ENCODE results near the gene TCEANC.
"Not testable (repeated sequence)": the region's sequence is repeated elsewhere in the genome, so short reads cannot be mapped to it uniquely, and the experiment has no call there.

The TCEANC gene

DNA sequence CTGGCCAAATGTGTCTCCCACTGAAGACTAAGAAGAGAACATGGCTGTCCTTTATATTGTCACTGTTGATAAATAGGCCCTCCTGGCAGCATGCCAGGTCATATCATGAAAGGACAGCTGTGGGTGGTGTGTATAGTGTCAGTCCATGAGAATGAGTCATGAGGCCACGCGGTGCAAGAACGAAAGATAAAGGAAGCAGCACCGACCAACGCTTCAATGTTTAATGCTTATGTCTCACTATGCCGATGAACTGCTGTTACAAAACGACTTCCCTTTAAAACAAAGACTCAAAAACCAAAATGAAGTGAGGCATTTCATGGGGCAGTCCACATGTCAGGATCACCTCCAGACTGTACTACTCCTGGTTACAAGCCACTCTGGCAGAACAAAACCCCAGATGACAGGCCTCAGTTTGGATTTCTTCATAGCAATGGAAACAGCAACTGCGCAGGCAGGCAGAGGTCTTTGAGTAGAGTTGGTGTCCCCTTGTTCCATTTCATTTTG lies 5.2 kb upstream of the TCEANC start:
- H3K36me3 ChIP-seq (ENCODE audit: insufficient read depth, low read length): no peaks in the 10 kb centered on the region
- no peak overlapping the region for H3K9ac ChIP-seq (ENCODE audit: low read depth, low read length)
- H3K4me1 ChIP-seq (ENCODE audit: insufficient read depth, low read length): no peaks in the 10 kb centered on the region; the same call in 1 of the 2 replicates
- no peaks in the 10 kb centered on the region for H3K9me3 ChIP-seq (ENCODE audit: control insufficient read depth, insufficient read depth, low read length)

DNA sequence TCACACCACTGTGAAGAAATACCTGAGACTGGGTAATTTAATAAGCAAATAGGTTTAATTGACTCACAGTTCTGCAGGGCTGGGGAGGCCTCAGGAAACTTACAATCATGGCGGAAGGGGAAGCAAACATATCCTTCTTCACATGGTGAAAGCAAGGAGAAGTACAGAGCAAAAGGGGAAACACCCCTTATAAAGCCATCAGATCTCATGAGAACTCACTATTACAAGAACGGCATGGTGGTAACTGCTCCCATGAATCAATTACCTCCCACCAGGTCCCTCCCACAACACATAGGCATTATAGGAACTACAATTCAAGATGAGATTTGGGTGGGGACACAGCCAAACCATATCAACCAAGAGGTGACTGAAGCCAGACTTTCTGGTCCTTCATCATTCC lies 4.6 kb upstream of the TCEANC start:
- H3K9me3 ChIP-seq (ENCODE audit: control insufficient read depth, insufficient read depth, low read length); H3K36me3 ChIP-seq (ENCODE audit: insufficient read depth, low read length); H3K9ac ChIP-seq (ENCODE audit: low read depth, low read length); H3K4me1 ChIP-seq (ENCODE audit: insufficient read depth, low read length): not testable (repeated sequence)

DNA sequence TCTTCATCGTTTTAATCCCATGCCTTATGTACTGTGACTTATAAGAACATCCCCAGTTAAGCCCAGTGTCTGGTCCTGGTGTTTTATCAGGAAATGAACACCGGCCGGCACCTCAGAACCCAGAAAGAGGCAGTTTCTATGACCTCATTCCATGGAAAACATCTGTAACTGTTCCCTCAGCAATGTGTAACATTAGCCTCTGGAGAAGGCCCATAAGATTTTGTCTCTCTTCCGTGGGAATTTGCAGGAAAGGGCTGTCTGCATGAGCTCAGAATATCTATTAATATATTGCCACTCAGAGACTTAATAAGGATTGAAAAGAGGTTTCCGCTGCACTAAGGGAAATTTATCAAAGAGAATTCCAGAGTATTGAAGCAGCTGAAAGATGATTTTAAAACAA lies 3.1 kb upstream of the TCEANC start:
- Histone ChIP-seq H3K9ac (ENCODE audit: low read depth, low read length) (no peak overlapping the region), H3K4me1 (ENCODE audit: insufficient read depth, low read length) (no peaks in the 10 kb centered on the region; the same call in 1 of the 2 replicates), H3K9me3 (ENCODE audit: control insufficient read depth, insufficient read depth, low read length) (no peaks in the 10 kb centered on the region), H3K36me3 (ENCODE audit: insufficient read depth, low read length) (no peaks in the 10 kb centered on the region)

DNA sequence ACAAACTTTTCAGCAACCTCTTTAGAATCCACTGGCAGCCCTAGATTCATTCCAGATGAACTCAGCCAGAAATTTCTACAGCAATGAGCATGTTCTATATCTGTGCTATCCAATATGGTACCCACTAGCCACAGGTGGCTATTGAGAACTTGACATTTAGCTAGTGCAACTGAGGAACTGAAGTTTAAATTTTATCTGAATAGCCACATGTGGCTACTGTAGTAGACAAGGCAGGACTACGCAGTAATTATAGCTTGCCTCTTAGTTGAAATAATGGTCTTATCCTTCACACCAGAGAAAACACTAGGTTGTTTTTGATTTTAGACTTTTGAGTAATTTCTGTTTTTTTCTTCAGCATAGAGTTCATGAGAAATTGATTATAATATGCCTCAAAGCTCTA lies 2.6 kb upstream of the TCEANC start:
- Histone ChIP-seq H3K4me1 (ENCODE audit: insufficient read depth, low read length) (no peaks in the 10 kb centered on the region; the same call in 1 of the 2 replicates), H3K9me3 (ENCODE audit: control insufficient read depth, insufficient read depth, low read length) (no peaks in the 10 kb centered on the region), H3K9ac (ENCODE audit: low read depth, low read length) (no peak overlapping the region), H3K36me3 (ENCODE audit: insufficient read depth, low read length) (no peaks in the 10 kb centered on the region)

DNA sequence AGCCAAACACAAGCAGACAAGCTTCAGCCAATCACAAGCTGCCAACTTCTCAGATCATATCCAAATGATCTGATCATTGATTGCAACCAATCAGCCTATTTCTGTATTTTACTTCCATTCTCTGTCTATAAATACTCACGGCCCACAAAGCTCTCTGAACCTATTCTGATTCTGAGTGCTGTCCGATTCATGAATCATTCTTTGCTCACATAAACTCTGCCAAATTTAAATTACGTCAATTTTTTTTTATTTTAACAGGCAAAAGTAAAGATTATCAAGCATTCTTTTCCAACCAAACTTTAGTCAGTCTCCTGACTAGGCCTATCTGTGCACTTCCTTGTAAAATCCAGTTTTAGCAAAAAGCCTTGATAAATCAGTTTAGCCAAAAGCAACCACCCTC lies 1.8 kb upstream of the TCEANC start:
- Histone ChIP-seq H3K9me3 (ENCODE audit: control insufficient read depth, insufficient read depth, low read length) (no peaks in the 10 kb centered on the region), H3K4me1 (ENCODE audit: insufficient read depth, low read length) (no peaks in the 10 kb centered on the region), H3K36me3 (ENCODE audit: insufficient read depth, low read length) (no peaks in the 10 kb centered on the region), H3K9ac (ENCODE audit: low read depth, low read length) (no peak overlapping the region)

DNA sequence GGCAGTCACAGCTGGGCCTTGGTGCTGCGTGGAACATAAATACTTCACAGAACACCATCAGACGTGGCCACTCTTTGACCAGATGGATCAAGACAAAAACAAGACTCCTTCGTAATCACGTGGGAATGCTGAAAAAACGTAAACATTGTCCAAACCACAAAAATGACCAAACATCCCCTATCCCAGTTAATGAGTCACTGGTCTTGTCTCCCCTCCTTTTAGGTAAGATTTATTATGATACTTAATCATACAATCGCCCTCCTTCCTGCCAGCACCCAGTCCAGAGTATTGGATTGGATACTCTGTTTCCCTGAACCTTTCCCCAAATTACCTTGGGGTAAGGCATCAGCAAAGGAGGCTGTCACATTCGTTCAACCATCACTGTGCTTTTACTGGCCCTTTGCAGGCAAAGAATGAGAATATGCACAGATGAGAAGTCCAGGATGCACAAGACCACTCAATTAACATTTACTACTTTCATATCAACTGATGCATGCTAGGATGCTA lies 601 bp upstream of the TCEANC start:
- Histone ChIP-seq H3K36me3 (ENCODE audit: insufficient read depth, low read length) (no peaks in the 10 kb centered on the region), H3K9ac (ENCODE audit: low read depth, low read length) (peak overlapping the region; percentile 62), H3K4me1 (ENCODE audit: insufficient read depth, low read length) (no peaks in the 10 kb centered on the region), H3K9me3 (ENCODE audit: control insufficient read depth, insufficient read depth, low read length) (no peaks in the 10 kb centered on the region)

DNA sequence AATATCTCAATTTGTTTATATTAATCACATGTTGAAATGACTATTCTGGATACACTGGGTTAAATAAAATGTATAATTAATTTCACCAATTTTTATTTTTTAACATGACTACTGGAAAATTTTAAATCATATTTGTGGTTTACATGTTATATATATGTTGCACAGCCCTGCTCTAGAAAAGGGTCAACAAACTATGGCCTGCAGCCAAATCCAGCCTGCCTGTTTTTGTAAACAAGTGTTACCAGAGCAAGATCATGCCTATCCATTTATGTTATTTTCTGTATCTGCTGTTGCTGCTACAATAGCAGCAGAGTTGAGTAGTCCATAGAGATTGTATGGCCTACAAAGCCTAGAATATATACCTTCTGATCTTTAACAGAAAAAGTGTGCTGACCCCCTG lies 1.2 kb downstream of the TCEANC start:
- peak overlapping the region; percentile 62 for H3K9ac ChIP-seq (ENCODE audit: low read depth, low read length)
- no peaks in the 10 kb centered on the region for H3K9me3 ChIP-seq (ENCODE audit: control insufficient read depth, insufficient read depth, low read length)

DNA sequence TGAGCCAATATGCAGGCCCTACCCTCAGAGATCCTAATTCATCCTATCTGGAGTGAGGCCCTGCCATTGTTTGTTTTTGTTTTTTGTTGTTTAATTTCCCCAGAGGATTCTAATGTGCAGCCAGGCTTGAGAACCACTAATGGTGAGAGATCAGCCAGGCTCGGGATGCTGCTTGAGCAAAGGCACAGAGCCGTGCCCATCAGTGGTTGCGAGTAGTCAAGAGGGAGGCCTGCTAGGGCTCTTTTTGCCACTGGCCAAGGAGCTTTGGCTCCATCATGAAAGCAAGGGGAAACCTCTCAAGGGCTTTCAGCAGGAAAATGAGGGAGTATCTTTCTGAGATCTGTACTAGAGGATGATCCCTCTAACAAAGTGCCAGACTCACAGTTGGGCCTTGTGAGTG lies 2.7 kb downstream of the TCEANC start:
- Histone ChIP-seq H3K9me3 (ENCODE audit: control insufficient read depth, insufficient read depth, low read length) (no peaks in the 10 kb centered on the region), H3K36me3 (ENCODE audit: insufficient read depth, low read length) (no peaks in the 10 kb centered on the region), H3K9ac (ENCODE audit: low read depth, low read length) (no peak overlapping the region), H3K4me1 (ENCODE audit: insufficient read depth, low read length) (0 out of 2 replicates have a peak, but pooled peaks cover 3% of the 10 kb centered on the region)

More for the DNA sequence above, 1.2 kb downstream of the TCEANC start:
- H3K4me1 ChIP-seq (ENCODE audit: insufficient read depth, low read length): 0 out of 2 replicates have a peak, but pooled peaks cover 3% of the 10 kb centered on the region
- no peaks in the 10 kb centered on the region for H3K36me3 ChIP-seq (ENCODE audit: insufficient read depth, low read length)

DNA sequence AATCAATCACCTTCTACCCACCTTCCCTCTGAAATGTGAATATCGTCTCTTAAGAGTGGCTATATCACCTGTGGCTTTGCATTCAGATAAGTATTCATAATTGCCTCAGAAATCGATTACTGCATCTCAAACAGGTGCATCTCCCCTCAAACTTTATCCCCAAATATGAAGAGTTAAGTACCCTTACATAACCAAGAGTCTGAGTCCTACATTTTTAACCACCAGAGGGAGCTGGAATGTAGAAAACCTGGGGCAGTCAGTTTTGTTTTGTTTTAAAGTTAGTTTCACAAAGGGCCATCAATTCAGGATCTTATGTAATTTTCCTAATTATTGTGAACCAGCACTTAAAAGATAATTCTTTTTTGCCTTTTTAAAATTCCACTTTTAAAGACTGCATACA lies 5.7 kb downstream of the TCEANC start:
- Histone ChIP-seq H3K36me3 (ENCODE audit: insufficient read depth, low read length) (no peaks in the 10 kb centered on the region; the same call in 1 of the 2 replicates), H3K9ac (ENCODE audit: low read depth, low read length) (no peak overlapping the region), H3K9me3 (ENCODE audit: control insufficient read depth, insufficient read depth, low read length) (no peaks in the 10 kb centered on the region), H3K4me1 (ENCODE audit: insufficient read depth, low read length) (0 out of 2 replicates have a peak, but pooled peaks cover 3% of the 10 kb centered on the region)

DNA sequence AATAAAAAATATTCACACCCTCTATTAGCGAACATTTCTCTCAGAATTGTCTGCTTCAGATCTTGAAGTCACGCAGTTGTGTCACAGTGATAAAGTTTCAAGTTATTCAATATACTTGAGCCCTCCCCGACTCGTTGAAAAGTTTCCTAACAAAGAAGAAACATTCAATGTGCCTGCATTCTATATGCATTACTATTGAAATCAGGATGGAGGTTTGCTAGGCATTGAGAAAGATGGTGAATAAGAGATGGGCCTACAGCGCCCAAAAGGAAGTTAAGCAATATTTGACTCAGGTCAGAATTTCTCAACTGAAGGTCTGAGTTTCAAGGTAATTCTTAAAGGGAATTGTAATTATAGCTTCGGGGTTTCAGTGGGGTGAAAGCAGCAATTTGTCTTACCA lies 6.1 kb downstream of the TCEANC start:
- no peak overlapping the region for H3K9ac ChIP-seq (ENCODE audit: low read depth, low read length)
- 0 out of 2 replicates have a peak, but pooled peaks cover 3% of the 10 kb centered on the region for H3K4me1 ChIP-seq (ENCODE audit: insufficient read depth, low read length)
- H3K36me3 ChIP-seq (ENCODE audit: insufficient read depth, low read length): no peaks in the 10 kb centered on the region; the same call in 1 of the 2 replicates
- H3K9me3 ChIP-seq (ENCODE audit: control insufficient read depth, insufficient read depth, low read length): no peaks in the 10 kb centered on the region

DNA sequence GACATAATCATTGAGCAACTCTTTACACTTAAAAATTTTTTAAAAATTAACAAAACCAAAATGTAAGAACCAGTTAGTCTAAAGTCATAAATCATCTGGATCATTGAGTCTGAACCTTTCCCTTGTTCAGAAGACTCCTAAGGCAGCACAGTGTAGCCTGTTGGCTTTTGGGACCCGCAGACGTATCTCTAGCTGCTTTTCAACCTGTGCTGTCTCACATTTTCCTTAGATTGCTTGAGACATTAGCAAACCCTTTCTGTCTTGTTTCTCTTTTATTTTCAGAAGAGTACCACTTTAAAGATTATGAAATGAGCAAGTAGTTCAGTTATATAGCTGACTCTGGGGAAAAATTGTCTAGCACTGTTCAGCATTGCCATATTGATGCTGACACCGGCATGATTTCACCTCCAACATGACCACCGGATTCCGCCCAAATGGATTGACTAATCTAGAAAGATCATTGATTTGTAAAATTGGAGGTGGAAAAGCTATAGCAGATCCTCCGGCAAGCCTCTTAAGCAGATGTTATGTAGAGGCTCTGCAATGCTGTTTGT lies 8.9 kb downstream of the TCEANC start:
- Histone ChIP-seq H3K36me3 (ENCODE audit: insufficient read depth, low read length) (no peaks in the 10 kb centered on the region; the same call in 1 of the 2 replicates), H3K4me1 (ENCODE audit: insufficient read depth, low read length) (0 out of 2 replicates have a peak, but pooled peaks cover 3% of the 10 kb centered on the region), H3K9me3 (ENCODE audit: control insufficient read depth, insufficient read depth, low read length) (no peaks in the 10 kb centered on the region), H3K9ac (ENCODE audit: low read depth, low read length) (no peak overlapping the region)

DNA sequence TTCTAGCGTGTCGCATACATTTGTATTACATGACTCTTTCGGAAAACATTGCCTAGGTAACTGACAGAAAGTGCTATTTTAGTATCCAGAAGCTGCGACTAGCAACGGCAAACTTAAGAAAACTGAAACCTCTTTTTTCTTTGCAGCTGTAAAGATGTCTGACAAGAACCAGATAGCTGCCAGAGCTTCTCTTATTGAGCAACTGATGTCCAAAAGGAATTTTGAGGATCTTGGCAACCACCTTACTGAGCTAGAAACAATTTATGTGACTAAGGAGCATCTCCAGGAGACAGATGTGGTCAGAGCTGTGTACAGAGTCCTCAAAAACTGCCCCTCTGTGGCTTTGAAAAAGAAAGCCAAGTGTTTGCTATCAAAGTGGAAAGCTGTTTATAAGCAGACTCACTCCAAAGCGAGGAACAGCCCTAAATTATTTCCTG lies 9.4 kb downstream of the TCEANC start:
- Histone ChIP-seq H3K4me1 (ENCODE audit: insufficient read depth, low read length) (0 out of 2 replicates have a peak, but pooled peaks cover 3% of the 10 kb centered on the region), H3K36me3 (ENCODE audit: insufficient read depth, low read length) (no peaks in the 10 kb centered on the region; the same call in 1 of the 2 replicates), H3K9me3 (ENCODE audit: control insufficient read depth, insufficient read depth, low read length) (no peaks in the 10 kb centered on the region), H3K9ac (ENCODE audit: low read depth, low read length) (no peak overlapping the region)

DNA sequence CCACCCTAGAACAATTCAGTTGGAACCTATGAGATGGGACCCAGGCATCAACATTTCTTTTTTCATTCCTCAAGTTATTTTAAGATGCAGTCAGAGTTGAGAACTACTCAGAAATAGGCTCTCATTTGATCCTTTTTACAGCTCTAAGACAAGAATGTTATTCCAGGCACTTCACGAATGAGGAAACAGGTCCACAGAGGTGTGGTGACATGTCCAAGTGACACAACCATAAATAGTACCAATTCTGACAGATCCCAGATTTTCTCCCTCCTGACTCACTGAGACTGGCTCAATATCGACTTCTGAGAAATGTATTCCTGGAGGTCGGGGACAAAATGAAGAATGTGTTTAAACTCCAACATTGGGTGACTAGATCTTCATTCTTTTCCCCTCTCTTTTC lies 11.1 kb downstream of the TCEANC start:
- Histone ChIP-seq H3K9me3 (ENCODE audit: control insufficient read depth, insufficient read depth, low read length) (no peaks in the 10 kb centered on the region), H3K9ac (ENCODE audit: low read depth, low read length) (no peak overlapping the region), H3K4me1 (ENCODE audit: insufficient read depth, low read length) (no peaks in the 10 kb centered on the region), H3K36me3 (ENCODE audit: insufficient read depth, low read length) (no peaks in the 10 kb centered on the region; the same call in 1 of the 2 replicates)

DNA sequence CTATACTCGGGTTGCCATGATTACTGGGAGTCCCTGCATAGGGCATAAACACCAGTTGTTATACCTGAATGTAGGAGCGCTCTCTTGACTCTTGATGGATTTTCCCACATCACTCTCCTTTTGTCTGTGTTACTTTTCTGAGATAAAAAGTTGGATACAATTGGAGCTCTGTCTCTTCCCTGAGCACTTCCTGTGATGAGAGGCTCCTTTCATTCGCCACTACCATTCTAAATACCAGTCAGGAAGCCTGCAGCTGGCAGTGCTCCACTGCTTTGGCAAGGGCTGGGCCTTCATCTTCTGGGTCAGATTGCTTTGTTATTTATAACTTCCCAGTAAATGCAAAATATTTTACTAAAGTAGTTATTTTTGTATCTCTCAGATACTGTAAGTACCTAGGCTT lies 13.9 kb downstream of the TCEANC start:
- Histone ChIP-seq H3K36me3 (ENCODE audit: insufficient read depth, low read length) (no peaks in the 10 kb centered on the region; the same call in 1 of the 2 replicates), H3K9me3 (ENCODE audit: control insufficient read depth, insufficient read depth, low read length) (no peaks in the 10 kb centered on the region), H3K4me1 (ENCODE audit: insufficient read depth, low read length) (no peaks in the 10 kb centered on the region), H3K9ac (ENCODE audit: low read depth, low read length) (no peak overlapping the region)

DNA sequence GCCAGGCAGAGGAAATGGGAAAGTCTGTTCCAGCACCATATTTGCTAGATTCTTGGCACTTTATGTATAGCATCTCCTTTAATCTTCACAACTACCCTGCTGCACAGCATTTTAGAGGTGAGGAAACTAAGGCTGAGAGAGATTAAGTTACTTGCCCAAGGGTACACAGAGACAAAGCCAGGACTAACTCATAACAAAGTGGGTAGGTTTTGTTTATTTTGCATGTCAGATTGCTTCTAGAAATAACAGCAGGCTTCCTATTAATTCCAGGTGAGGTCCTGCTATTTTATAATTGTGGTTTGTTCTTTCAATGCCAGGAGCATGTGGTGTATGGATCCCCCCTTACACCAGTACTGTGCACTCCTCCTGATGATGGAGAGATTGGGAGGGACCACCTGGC lies 15.0 kb downstream of the TCEANC start:
- no peaks in the 10 kb centered on the region; the same call in 1 of the 2 replicates for H3K36me3 ChIP-seq (ENCODE audit: insufficient read depth, low read length)
- H3K9me3 ChIP-seq (ENCODE audit: control insufficient read depth, insufficient read depth, low read length): no peaks in the 10 kb centered on the region
- H3K9ac ChIP-seq (ENCODE audit: low read depth, low read length): no peak overlapping the region
- H3K4me1 ChIP-seq (ENCODE audit: insufficient read depth, low read length): no peaks in the 10 kb centered on the region

Measured in ES-I3 (cell line).